Stimulated activated effector memory CD8-positive, alpha-beta T cell treated with anti-CD3 and anti-CD28 coated beads, Interleukin-12 subunit alpha, Interleukin-12 subunit beta, amount 100 ng/mL, for 72 hours (primary cell): ENCODE data around the gene NEURL1B.
"Not testable (repeated sequence)": the region's sequence is repeated elsewhere in the genome, so short reads cannot be mapped to it uniquely, and the experiment has no call there.

Experiments
- ATAC-seq: fragments of 150-1000 bp; cut with Tn5 transposase; 2 replicates; pipeline ENCODE4 v1.10.0; 2021
- DNase-seq, 2 donors: peaks; one replicate each; pipeline ENCODE4 v3.0.0; 2021 to 2022; ENCODE audit warnings: low spot score in 2 of 2
- H3K27ac Mint-ChIP-seq: one replicate; pipeline ENCODE4 v1.8.0; 2022; ENCODE audit warnings: mild to moderate bottlenecking, mixed read lengths
- H3K36me3 Mint-ChIP-seq: one replicate; pipeline ENCODE4 v1.8.0; 2022; ENCODE audit warnings: mild to moderate bottlenecking, mixed read lengths
- H3K4me1 Mint-ChIP-seq: one replicate; pipeline ENCODE4 v1.8.0; 2022; ENCODE audit warnings: mixed read lengths
- H3K4me3 Mint-ChIP-seq: one replicate; pipeline ENCODE4 v1.8.0; 2022; ENCODE audit warnings: mild to moderate bottlenecking, mixed read lengths
- H3K9me3 Mint-ChIP-seq: one replicate; pipeline ENCODE4 v1.8.0; 2022; ENCODE audit warnings: mixed read lengths

NEURL1B gene

GRCh38 chr5:172656496-172656895, 15.4 kb downstream of the NEURL1B start:
- H3K27ac Mint-ChIP-seq: not testable (repeated sequence)

GRCh38 chr5:172657524-172658233, 16.6 kb downstream of the NEURL1B start:
- H3K9me3 Mint-ChIP-seq, H3K27ac Mint-ChIP-seq, H3K36me3 Mint-ChIP-seq, DNase-seq, ATAC-seq, H3K4me1 Mint-ChIP-seq, H3K4me3 Mint-ChIP-seq: not testable (repeated sequence)

More at GRCh38 chr5:172656496-172656895, 15.4 kb downstream of the NEURL1B start:
- not testable (repeated sequence) for ATAC-seq, H3K4me3 Mint-ChIP-seq, DNase-seq, H3K36me3 Mint-ChIP-seq, H3K4me1 Mint-ChIP-seq, H3K9me3 Mint-ChIP-seq

DNA sequence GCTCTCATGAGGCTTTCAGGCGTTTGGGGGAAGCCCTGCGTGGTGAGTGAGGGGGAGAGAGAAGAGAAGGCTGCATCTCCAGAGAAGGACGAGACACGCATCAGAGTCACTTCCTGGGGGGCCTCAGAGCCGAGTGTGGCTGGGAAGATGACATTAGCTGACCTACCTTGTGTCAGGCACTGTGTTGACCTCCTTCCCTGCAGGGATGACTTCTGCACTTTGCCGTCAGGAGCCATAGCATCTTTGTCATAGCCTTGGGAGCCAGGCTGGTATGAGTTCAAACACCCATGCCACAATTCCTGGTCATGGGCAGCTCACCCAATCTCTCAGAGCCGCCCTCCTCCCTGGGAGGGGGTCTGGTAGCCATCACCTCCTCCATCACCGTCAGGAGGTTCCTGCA, 17.3 kb downstream of the NEURL1B start:
- peaks cover 5% of the 10 kb centered on the region for H3K36me3 Mint-ChIP-seq
- no peak for ATAC-seq
- H3K4me1 Mint-ChIP-seq: no peaks in the 10 kb centered on the region
- no peak for DNase-seq
- no peak overlapping the region for H3K27ac Mint-ChIP-seq
- peaks cover 6% of the 10 kb centered on the region for H3K9me3 Mint-ChIP-seq
- no peak overlapping the region for H3K4me3 Mint-ChIP-seq

GRCh38 chr5:172658961-172659501, 18.0 kb downstream of the NEURL1B start:
- ATAC-seq: no peak
- DNase-seq: no peak
- H3K36me3 Mint-ChIP-seq: peaks cover 5% of the 10 kb centered on the region
- H3K27ac Mint-ChIP-seq: no peak overlapping the region
- peaks cover 6% of the 10 kb centered on the region for H3K9me3 Mint-ChIP-seq
- no peaks in the 10 kb centered on the region for H3K4me1 Mint-ChIP-seq
- H3K4me3 Mint-ChIP-seq: no peak overlapping the region

GRCh38 chr5:172659570-172659908, 18.5 kb downstream of the NEURL1B start:
- Mint-ChIP-seq H3K4me3 (no peak overlapping the region), H3K27ac (no peak overlapping the region), H3K36me3 (peaks cover 5% of the 10 kb centered on the region), H3K4me1 (no peaks in the 10 kb centered on the region), H3K9me3 (peaks cover 6% of the 10 kb centered on the region)
- DNase-seq (no peak), ATAC-seq (no peak)

DNA sequence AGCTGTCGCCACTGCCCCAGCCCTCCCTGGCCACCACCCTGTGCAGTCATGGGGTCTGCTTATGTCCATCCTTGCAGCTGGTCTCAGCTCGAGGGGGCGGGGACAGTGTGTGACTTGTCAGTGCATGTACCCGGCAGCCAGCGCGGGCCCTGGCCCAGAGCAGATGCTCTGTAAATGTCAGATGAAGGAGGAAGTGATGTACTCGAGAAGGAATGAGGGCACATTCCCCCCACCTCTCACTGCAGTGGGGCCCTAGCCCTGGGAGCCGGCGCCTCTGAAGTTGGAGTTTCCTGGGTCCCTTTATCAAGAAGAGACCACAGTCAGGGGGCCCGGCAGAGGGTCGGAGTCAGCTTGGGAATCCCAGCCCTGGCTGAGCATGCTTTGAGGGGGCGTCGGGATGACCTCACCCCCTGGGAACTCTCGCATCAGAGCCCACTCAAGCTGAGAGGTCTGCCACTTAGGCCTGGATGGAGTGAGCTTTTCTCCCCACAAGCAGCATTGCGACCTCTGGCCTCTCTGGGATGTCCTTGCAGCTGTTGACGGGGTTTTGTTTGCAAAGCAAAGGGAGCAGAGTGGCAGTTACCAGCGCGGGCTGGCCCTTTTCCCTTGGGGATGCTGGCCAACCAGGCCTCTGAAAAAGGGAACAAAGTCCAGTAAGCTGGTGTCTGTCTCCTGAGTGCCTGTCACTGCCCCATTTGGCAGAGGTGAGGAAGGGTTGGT, 19.0 kb downstream of the NEURL1B start:
- DNase-seq: no peak
- H3K36me3 Mint-ChIP-seq: peaks cover 5% of the 10 kb centered on the region

DNA sequence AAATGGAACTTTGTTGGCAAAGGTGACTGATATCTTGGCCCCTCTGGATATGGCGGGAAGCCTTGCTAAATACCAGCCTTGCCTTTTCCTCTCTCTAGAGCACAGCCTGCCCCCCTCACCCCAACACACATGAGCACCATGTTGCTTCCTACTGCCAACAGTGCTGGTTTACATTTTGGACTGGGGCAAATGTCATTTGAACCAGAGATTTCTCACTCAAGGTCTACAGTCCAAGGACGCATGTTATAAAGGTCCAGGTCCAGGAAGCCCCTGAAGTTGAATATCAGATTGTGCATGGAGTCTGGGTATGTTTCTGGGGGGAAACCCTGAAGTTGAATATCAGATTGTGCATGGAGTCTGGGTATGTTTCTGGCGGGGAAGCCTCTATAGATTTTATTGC, 19.9 kb downstream of the NEURL1B start:
- Mint-ChIP-seq H3K27ac (no peak overlapping the region), H3K36me3 (peaks cover 5% of the 10 kb centered on the region), H3K4me1 (no peaks in the 10 kb centered on the region), H3K9me3 (peaks cover 1% of the 10 kb centered on the region), H3K4me3 (no peak overlapping the region)
- ATAC-seq (no peak), DNase-seq (no peak)

More for the DNA sequence above, 19.0 kb downstream of the NEURL1B start:
- Mint-ChIP-seq H3K27ac (no peak overlapping the region), H3K4me1 (no peaks in the 10 kb centered on the region), H3K9me3 (peaks cover 6% of the 10 kb centered on the region), H3K4me3 (no peak overlapping the region)
- ATAC-seq: no peak

- no peaks in the 10 kb centered on the region for H3K9me3 Mint-ChIP-seq
Observed at GRCh38 chr5:172661526-172661925, 20.5 kb downstream of the NEURL1B start.

GRCh38 chr5:172662596-172662995, 21.5 kb downstream of the NEURL1B start:
- no peak for DNase-seq
- no peaks in the 10 kb centered on the region for H3K4me1 Mint-ChIP-seq
- H3K27ac Mint-ChIP-seq: no peak overlapping the region
- no peak overlapping the region for H3K4me3 Mint-ChIP-seq
- H3K36me3 Mint-ChIP-seq: no peaks in the 10 kb centered on the region
- ATAC-seq: no peak
- H3K9me3 Mint-ChIP-seq: no peaks in the 10 kb centered on the region

More at GRCh38 chr5:172661526-172661925, 20.5 kb downstream of the NEURL1B start:
- peaks cover 2% of the 10 kb centered on the region for H3K36me3 Mint-ChIP-seq
- no peak overlapping the region for H3K4me3 Mint-ChIP-seq
- DNase-seq (no peak), ATAC-seq (no peak)
- H3K4me1 Mint-ChIP-seq: no peaks in the 10 kb centered on the region
- no peak overlapping the region for H3K27ac Mint-ChIP-seq

- no peaks in the 10 kb centered on the region for H3K9me3 Mint-ChIP-seq
- no peak for ATAC-seq
- no peak overlapping the region for H3K27ac Mint-ChIP-seq
- no peaks in the 10 kb centered on the region for H3K4me1 Mint-ChIP-seq
- H3K36me3 Mint-ChIP-seq: no peaks in the 10 kb centered on the region
- no peak overlapping the region for H3K4me3 Mint-ChIP-seq
- DNase-seq: no peak
Observed at GRCh38 chr5:172664018-172664417, 23.0 kb downstream of the NEURL1B start.

GRCh38 chr5:172664681-172665541, 23.8 kb downstream of the NEURL1B start:
- no peaks in the 10 kb centered on the region for H3K9me3 Mint-ChIP-seq
- ATAC-seq: no peak
- no peak for DNase-seq
- no peaks in the 10 kb centered on the region for H3K36me3 Mint-ChIP-seq
- H3K4me3 Mint-ChIP-seq: no peak overlapping the region
- no peak overlapping the region for H3K27ac Mint-ChIP-seq
- no peaks in the 10 kb centered on the region for H3K4me1 Mint-ChIP-seq

DNA sequence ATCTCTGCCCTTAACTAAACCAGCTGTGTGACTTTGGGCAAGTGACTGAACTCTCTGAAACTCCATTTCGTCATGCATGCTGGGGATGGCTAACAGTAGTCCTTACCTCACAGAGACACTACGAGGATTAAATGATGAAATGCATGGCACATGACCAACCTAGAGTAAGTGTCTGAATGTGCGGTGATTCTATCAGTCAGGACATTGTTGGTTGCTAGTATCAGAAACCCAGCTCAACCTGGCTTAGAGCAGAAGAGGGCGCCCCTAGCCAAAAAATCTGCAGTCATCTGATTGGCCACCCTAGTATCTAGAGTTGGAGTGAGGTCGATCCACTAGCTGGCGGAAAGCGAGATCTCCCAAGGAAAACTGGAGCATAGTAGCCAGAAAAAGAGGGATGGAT, 25.2 kb downstream of the NEURL1B start:
- ATAC-seq (no peak), DNase-seq (no peak)
- Mint-ChIP-seq H3K27ac (no peak overlapping the region), H3K4me3 (no peak overlapping the region), H3K36me3 (no peaks in the 10 kb centered on the region), H3K9me3 (no peaks in the 10 kb centered on the region), H3K4me1 (no peaks in the 10 kb centered on the region)

DNA sequence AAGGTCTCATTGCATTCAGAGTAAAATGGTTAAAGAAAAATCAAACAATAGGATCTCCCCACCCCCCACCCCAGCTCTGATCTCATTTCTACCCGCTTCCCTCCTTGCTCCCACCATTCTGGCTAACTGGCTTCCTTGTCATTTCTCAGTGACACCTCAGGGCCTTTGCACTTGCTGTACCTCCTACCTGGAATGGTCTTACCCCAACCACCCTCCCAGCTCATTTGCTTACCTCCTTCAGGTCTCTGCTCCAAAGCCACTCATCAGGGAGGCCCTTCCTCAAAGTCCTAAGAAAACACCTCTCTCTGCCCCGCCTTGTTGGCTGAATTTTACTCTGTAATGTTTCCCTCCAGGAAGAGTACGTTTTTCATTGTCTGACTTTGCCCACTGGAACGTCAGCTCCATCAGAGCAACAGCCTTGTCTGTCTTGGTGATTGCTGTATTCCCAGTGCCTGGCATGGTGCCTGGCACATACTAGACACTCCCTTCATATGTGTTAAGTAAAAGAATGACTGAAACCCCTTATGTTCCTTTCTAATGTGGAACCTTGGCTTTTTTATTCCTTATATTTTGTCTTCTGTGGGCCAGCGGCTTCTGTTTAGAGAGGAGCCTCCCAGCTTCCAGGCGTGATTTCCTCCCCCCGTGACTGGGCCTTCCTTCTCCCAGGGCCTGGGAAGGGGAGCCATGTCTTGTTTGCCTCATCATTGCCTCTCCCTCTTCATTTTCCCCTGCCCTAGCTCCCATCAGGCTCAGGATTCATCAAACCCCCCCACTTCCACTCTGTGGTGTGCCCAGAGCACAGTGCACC, 26.9 kb downstream of the NEURL1B start:
- no peaks in the 10 kb centered on the region for H3K4me1 Mint-ChIP-seq
- H3K36me3 Mint-ChIP-seq: no peaks in the 10 kb centered on the region
- no peaks in the 10 kb centered on the region for H3K9me3 Mint-ChIP-seq
- H3K27ac Mint-ChIP-seq: no peak overlapping the region
- H3K4me3 Mint-ChIP-seq: no peak overlapping the region
- ATAC-seq (no peak), DNase-seq (no peak)

GRCh38 chr5:172668594-172669071, 27.6 kb downstream of the NEURL1B start:
- H3K27ac Mint-ChIP-seq: no peak overlapping the region
- no peaks in the 10 kb centered on the region for H3K9me3 Mint-ChIP-seq

More at GRCh38 chr5:172668594-172669071, 27.6 kb downstream of the NEURL1B start:
- no peak for DNase-seq
- no peak for ATAC-seq
- no peaks in the 10 kb centered on the region for H3K36me3 Mint-ChIP-seq
- no peaks in the 10 kb centered on the region for H3K4me1 Mint-ChIP-seq
- no peak overlapping the region for H3K4me3 Mint-ChIP-seq
